ENCODE measurements around the gene TMEM114.

TMEM114 gene

DNA sequence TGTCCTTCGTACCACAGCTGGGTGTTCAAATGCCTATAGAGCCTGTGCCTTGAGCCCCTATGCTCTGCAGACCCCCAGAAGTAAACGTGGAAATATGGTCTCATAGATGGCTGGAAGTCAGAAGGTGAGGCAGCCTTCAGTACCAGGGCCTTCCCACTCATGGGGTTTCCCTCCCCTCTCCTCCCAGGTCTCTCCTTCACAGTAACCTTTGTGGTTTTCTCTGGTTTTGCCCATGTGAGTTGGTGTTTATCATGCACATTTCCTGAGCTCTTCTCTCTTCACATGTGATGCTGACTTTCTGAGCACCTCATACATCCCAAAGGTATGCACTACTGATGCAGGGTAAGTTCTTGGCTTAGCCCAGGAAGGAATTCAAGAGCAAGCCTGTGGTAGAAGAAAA lies 35.4 kb downstream of the TMEM114 start:
- DNase-seq: no peak
- intact Hi-C loops (cut with DNase I): no loop called here

DNA sequence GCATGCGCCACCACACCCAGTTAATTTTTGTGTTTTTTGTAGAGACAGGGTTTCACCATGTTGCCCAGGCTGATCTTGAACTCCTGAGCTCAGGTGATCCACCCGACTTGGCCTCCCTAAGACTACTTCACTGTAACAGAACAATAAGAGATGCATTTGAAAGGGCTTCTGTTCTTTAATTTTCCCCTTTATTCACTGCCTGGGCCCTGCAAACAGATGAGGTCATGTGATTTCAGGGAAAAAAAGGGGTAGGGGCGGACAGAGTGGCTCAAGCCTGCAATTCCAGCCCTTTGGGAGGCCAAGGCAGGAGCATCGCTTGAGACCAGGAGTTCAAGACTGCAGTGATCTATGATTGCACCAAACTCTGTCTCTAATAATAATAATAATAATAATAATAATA lies 36.3 kb downstream of the TMEM114 start:
- intact Hi-C loops (cut with DNase I): no loop called here
- no peak for DNase-seq

DNA sequence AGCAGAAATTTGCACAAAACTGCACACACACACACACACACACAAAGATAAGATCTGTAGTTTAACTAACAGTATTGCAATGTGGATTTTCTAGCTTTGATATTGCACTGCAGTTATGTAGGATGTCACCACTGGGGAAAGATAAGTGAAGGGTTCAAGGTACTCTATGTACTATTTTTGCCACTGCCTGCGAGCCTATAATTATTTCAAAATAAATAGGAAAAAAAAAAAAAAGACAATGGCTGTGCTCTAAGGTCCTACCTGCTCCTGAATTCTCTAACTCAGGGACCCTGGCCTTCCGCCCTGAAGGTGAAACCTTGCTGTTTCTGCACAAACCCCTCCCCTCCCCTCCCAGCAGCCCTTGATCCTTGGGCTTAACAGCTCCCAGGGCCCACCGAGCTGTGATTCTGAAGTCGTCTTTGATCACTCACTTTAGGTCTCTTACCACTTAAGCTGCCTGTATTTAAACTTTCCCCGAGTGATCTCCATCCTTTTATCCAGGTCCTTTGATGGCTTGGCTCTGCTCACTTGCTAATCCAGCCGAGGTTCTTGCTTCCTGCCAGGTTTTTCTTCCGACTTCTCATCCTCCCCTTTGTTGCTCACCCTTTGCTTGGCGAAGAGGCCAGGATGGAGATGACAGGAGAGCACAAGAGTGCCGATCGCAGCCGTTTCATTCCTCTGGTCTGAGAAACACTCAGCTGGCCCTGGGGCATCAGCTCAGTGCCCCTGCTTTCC lies 37.7 kb downstream of the TMEM114 start:
- no peak for DNase-seq
- intact Hi-C loops (cut with DNase I): no loop called here

DNA sequence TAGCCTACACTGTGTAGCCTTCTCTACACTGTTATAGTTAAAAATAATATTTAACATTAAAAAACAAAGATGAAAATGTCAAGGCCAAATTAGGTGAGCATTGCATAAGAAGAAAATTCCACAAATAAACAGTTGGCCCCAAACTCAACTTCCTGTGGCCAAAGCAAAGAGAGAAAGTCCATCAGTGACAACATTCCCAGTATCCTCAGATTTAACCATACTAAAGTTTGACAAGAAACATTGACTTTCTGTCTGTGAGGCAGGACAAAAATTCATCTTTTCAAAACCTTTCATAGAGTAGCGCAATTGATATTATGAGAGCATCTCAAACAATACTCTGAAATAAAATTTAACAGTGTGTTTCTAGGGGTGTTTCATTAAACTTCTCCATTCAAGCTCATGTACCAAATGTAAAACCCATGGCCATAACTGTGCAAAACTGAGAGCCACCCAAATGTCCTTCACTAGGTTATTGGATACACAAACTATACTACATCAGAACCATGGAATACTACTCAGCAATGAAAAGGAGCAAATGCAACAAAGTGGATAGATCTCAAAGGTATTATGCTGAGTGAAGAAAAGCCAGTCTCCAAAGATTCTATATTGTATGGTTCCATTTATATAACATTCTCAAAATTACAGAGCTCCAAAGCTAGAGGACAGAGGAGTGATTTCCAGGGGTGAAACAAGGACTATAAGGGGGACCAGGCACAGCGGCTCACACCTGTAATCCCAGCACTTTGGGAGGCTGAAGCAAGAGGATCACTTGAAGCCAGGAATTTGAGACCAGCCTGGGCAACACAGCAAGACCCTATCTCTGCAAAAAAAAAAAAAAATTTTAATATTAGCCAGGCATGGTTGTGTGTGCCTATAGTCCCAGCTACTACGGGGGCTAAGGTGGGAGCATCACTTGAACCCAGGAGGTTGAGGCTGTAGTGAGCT lies 38.7 kb downstream of the TMEM114 start:
- no peak for DNase-seq
- intact Hi-C loops (cut with DNase I): no loop called here

DNA sequence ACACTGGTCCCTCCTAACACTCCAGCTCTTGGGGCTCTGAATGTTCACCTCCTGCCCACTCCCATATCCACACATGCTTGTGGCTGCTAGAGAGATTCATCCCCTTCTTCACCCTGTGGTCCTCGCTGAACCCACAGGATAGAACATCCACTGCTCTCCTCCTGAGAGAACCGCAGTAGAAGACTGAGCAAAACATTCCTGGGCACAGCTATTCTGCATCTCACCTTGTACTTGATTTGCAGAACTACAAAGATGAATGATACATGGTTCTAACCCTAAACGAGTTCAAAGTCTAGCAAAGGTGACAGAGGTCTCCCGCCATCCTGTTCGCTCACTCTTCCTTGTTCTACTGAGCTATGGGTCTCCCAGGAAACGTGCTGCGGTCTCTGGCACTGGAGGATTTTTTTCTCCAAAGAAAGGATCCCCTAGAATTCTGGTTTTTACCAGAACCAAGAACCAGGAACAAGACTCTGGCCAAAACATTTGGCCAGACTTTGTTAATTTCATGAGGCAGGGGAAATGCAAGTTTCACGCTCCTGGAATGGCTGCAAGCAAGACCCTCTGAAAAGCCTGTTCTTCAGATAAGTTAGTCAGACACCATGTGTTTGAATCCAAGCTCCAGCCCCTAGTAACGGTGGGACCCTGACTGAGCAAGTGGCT lies 39.5 kb downstream of the TMEM114 start:
- DNase-seq: no peak
- intact Hi-C loops (cut with DNase I): no loop called here

DNA sequence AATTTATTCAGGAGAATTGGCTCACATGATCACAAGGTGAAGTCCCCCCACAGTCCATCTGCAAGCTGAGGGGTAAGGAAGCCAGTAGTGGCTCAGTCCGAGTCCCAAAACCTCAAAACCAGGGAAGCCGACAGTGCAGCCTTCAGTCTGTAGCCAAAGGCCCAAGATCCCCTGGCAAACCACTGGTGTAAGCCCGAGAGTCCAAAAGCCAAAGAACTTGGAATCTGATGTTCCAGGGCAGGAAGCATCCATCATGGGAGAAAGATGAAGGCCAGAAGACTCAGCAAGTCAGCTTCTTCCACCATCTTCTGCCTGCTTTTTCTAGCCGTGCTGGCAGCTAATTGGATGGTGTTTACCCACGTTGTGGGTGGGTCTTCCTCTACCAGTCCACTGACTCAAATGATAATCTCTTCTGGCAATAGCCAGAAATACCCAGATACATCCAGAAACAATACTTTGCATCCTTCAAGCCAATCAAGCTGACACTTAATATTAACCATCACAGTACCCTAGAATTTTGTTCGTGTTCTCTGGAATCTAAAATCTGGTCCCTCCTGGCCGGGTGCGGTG lies 40.4 kb downstream of the TMEM114 start:
- DNase-seq: no peak
- intact Hi-C loops (cut with DNase I): no loop called here

DNA sequence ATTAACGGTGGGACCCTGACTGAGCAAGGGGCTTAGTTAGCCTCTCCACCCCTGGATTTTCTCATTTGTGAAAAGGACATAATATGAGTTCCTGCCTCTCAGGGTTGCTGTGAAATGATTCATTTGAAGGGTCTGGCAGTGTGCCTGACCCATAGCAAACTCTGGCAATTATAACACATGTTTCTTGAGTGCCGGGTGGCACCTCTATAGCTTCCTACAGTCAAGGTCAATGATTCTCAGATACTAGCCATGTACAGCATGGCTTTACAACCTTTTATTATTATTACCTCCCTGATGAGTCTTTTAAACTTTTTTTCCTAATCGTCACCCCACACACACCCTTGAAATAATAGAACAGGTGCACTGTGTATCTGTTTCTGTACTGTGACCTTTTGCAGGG lies 42.1 kb downstream of the TMEM114 start:
- intact Hi-C loops (cut with DNase I): no loop called here

DNA sequence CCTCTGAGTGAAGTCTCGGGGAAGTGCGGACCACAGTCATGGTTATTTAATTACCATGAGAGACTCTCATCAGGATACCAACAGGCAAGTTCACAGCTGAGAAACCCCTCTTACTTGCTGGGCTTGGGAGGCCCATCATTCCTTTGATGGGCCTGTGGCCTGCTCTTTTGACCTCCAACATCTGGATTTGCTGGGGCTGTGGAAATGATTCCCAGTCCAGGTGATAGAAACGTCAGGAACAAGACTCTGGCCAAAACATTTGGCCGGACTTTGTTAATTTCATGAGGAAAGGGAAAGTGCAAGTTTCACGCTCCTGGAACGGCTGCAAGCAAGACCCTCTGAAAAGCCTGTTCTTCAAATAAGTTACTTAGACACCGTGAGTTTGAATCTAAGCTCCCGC lies 42.5 kb downstream of the TMEM114 start:
- no peak for DNase-seq
- intact Hi-C loops (cut with DNase I): no loop called here

More for the DNA sequence above, 42.1 kb downstream of the TMEM114 start:
- no peak for DNase-seq

DNA sequence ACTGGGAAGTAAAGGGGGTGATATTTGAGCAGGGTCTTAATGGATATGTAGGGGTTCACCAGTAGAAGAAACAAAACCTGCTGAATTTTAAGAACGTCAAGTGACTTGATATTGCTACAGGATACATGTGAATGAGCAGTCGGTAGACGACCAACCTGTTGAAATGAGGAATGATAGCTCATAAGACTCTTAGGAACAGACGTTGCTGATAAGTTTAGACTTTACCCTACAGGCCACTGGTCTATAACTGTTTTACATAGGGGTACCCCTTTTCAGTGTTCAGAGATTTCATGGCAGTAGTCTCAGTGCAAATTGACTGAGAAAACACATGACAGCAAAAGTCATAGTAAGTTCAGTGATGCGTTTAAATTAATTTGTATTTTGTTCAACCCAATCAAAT lies 45.9 kb downstream of the TMEM114 start:
- intact Hi-C loops (cut with DNase I): no loop called here
- no peak for DNase-seq

DNA sequence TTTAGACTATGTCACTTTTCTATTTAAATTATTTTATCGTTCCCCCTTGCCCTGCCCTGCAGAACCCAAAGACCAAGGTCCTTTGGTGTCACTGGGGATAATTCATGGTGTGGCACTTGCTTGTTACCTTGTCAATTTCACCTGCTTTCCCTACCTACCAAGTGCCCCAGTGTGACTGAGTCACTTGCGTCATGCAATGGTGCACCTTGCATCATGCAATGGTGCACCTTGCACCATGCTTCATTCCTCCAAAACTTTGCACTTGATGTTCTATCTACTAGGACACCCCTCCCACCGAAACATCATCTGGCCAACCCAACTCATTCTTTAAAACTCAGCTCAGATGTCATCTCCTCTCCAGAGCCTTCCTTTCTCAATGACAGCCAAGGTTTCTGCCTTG lies 47.1 kb downstream of the TMEM114 start:
- intact Hi-C loops (cut with DNase I): no loop called here
- no peak for DNase-seq

DNA sequence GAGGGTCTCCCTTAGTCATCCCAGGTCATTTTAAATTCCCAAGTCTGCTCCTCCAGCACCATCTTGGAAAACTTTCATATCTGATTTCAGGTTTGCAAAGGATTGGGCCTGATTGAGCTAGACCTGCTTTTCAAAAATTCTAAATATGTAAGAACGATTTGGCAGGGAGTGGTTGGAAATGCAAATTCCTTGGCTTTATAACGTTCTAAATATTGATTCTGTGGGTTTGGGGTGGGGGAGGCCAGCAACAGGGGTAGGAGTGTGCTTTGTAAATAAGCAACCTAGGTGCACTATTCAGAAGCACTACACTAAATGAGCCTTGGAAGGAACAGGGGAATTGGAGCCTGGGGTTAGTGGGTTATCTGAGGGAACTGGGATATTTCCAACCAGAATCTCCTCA lies 47.9 kb downstream of the TMEM114 start:
- no peak for DNase-seq
- intact Hi-C loops (cut with DNase I): no loop called here

DNA sequence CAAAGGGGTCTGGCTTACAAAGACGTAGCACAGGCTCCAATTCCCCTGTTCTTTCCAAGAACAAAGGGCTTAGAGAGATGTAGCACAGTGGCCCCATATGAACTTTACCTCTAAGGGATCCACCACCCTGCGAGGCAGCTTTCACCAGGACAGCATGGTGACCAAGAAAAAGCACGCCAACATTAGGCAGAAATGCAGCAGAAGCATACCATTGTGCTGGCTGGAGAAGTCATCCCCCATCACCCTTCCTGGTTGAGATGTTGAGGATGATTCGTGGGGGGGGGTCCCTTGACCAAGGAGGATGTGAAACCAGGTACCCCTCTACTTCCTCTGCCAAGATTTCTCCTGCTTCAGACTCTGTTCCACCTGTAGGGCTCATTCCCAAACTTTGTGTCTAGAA lies 48.4 kb downstream of the TMEM114 start:
- DNase-seq: no peak
- intact Hi-C loops (cut with DNase I): no loop called here

DNA sequence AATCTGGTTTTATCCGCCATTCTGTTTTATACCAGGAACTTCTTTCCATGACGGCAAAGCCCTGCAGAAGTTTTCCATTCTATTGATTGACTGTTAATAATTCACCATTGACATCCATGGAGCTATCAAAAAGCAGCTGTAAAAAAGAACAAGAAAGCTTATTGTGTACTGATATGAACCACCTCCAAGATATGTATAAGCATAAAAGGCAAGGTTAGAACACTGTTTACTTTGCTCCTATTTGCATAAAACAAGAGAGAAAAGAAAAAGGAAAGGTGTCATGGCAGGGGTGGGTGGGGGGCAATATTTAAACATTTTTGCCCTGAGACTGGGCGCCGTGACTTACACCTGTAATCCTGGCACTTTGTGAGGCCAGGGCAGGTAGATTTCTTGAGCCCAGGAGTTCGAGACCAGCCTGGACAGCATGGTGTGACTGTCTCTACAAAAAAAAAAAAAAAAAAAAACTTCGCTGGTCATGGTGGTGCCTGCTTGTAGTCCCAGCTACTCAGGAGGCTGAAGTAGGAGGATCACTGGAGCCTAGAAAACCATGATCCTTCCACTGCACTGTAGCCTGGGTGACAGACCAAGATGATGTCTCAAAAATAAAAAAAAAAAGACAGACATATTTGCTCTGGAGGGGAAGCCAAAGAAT lies 52.5 kb downstream of the TMEM114 start:
- intact Hi-C loops (cut with DNase I): no loop called here
- DNase-seq: no peak

DNA sequence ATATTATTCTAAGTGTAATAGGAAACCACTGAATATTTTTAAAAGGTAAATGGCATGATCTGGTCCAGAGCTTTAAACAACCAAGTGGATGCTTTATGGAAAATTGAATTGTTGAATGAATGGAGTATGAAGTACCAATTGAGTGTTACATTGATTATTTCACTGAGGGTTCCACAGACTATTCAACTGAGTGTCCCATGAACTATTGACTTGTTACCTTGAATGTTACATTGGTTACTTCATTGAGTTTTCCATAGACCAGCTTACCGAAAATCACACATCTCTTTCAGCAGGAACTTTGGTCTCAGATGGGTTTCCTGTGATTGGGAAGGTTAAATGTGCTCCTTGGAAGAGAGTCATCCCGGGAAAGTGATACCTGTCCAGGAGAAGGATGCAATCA lies 56.8 kb downstream of the TMEM114 start:
- intact Hi-C loops (cut with DNase I): no loop called here
- no peak for DNase-seq

DNA sequence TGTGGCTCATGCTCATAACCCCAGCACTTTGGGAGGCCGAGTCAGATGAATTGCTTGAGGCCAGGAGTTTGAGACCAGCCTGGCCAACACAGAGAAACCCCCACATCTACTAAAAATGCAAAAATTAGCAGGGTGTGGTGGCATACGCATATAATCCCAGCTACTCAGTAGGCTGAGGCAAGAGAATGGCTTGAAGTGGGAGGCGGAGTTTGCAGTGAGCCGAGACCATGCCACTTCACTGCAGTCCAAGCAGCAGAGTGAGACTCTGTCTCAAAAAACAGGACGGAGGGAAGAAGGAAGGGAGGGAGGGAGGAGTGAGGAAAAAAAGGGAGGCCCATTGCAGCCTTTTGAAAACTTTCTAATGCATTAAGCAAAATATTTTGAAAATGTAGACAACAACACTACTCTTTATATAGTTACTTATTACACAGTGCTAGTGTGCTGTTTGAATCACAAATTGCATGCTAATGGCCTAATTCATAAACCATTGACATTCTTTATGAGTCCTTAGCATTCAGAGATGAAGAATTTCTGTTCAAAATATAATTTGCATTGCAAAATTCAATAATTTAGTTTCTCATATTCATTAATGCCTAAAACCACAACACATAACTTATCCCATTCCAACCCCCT lies 59.4 kb downstream of the TMEM114 start:
- no peak for DNase-seq
- intact Hi-C loops (cut with DNase I): no loop called here

DNA sequence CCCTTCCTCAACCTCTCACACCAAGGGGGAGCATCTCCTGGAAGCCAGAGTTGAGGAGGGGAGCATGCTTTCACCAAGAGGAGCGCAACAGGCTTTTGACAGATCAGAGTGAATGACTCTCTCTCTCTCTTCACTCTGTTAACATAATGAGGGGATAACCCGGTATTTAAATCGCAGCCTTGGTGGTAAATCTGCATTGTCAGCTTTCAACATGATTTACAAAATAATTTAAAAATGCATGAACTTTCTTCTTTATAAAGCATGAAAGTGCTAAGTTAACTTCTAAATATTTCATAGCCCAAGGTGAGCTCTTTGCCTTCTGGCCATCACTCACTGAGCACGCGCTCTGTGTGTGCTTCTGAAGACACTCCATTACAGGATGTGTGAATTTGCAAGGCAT lies 61.8 kb downstream of the TMEM114 start:
- no peak for DNase-seq
- intact Hi-C loops (cut with DNase I): no loop called here

DNA sequence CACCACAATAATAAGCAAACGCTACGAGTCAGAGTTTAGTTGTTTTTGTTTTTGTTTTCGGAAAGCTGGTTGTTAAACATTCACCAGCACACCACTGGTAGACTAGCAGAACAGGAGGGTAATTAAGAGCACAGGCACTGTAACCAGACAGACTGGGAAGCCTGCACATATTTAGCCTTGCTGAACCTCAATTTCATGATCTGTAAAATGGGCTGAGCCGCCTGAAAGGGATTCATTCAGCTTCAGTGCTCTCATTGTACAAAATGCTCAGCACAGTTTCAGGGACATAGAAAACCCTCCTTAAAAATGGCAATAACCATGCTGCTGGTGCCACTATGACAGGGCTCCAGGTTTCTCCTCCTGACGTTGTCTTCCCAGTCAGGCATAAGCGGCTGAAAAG lies 66.4 kb downstream of the TMEM114 start:
- intact Hi-C loops (cut with DNase I): no loop called here
- DNase-seq: no peak

DNA sequence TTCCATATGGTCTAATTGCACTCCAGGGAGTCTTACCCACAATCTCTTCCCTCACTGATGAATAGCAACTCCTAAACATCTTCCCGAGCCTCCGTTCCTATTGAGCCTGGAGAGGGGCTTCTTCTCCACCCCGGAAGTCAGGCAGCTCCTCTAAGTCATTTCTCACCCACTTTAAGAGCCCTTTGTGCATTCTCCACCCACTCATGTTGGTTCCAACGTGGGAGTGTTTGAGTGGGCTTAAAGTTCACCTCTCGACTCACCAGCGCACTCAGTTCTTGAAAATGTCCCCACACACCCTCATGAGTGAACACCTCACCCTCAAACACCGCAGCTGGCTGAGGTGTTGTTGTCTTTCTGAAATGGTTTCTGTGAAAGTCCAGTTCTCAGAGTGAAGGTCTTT lies 67.6 kb downstream of the TMEM114 start:
- no peak for DNase-seq
- intact Hi-C loops (cut with DNase I): no loop called here

DNA sequence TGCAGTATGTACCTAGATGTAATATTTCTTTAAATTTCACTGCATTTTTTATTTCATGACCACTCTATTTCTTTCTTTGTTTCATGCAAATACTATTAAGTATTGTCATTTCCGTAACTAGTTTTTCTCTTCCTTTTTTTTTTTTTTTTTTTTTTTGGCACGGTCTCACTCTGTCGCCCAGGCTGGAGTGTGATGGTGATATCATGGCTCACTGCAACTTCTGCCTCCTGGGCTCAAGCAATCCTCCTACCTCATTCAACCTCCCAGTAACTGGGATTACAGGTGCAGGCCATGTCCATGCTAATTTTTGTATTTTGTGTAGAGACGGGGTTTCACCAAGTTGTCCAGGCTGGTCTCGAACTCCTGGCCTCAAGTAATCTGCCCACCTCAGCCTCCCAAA lies 70.7 kb downstream of the TMEM114 start:
- intact Hi-C loops (cut with DNase I): no loop called here
- DNase-seq: no peak
